HG03571 (cell line): Measurements from ENCODE around the gene MOK.

Experiments
- ATAC-seq: cut with Tn5 transposase; IDR thresholded peaks from one replicate; pipeline ENCODE4 v1.9.1; 2021; ENCODE audit not compliant: unreplicated experiment

MOK gene

GRCh38 chr14:102226356-102227125, 78.4 kb downstream of the MOK start:
- ATAC-seq, result no peak

- no peak for ATAC-seq
Observed at GRCh38 chr14:102225936-102226335, 79.0 kb downstream of the MOK start.

- no peak for ATAC-seq
Observed at GRCh38 chr14:102225386-102225785, 79.6 kb downstream of the MOK start.

- ATAC-seq, result no peak
Observed at GRCh38 chr14:102223682-102224081, 81.3 kb downstream of the MOK start.

- ATAC-seq, result no peak
Observed at GRCh38 chr14:102222751-102223150, 82.2 kb downstream of the MOK start.

- ATAC-seq, result no peak
Observed at GRCh38 chr14:102222009-102222575, 82.9 kb downstream of the MOK start.

GRCh38 chr14:102221026-102221425, 83.9 kb downstream of the MOK start:
- ATAC-seq, result no peak

- ATAC-seq, result peak; percentile 84
Observed at GRCh38 chr14:102220031-102220430, 84.9 kb downstream of the MOK start.

GRCh38 chr14:102219316-102219715, 85.6 kb downstream of the MOK start:
- no peak for ATAC-seq

- ATAC-seq, result no peak
Observed at GRCh38 chr14:102218688-102219087, 86.3 kb downstream of the MOK start.

GRCh38 chr14:102217987-102218421, 87.0 kb downstream of the MOK start:
- no peak for ATAC-seq

- no peak for ATAC-seq
Observed at GRCh38 chr14:102217399-102217798, 87.6 kb downstream of the MOK start.

- ATAC-seq, result no peak
Observed at GRCh38 chr14:102215576-102216250, 89.3 kb downstream of the MOK start.

GRCh38 chr14:102215071-102215470, 89.9 kb downstream of the MOK start:
- no peak for ATAC-seq

GRCh38 chr14:102213984-102214658, 90.8 kb downstream of the MOK start:
- no peak for ATAC-seq

GRCh38 chr14:102213470-102213869, 91.5 kb downstream of the MOK start:
- no peak for ATAC-seq

GRCh38 chr14:102212845-102213244, 92.1 kb downstream of the MOK start:
- no peak for ATAC-seq

- ATAC-seq, result no peak
Observed at GRCh38 chr14:102212356-102212755, 92.6 kb downstream of the MOK start.

GRCh38 chr14:102211240-102211639, 93.7 kb downstream of the MOK start:
- no peak for ATAC-seq

- no peak for ATAC-seq
Observed at GRCh38 chr14:102210421-102211042, 94.4 kb downstream of the MOK start.
